Myometrial cell (primary cell): Measurements from ENCODE around the gene ABCG1. TPM values are rescaled to one million over a fixed set of nuclear protein-coding genes. Genes with fewer than 3 reads are reported as not detected.

Source experiments
- total RNA-seq: library from RNA; depleted of rRNA; stranded (reverse); fragments of >200 nt; gene quantifications from 2 replicates; pipeline ENCODE4 v1.2.3, GENCODE V29; 2015

The ABCG1 gene
- total RNA-seq, result not detected in 2 replicates

GRCh38 chr21:42218836-42219605 is at the start of gene ABCG1:
ABCG1 (plus strand) TSS chr21:42219140; CDS start chr21:42219263, 123 bp downstream.

GRCh38 chr21:42315296-42315891 is 96.5 kb downstream of the ABCG1 start, which contains the start of gene TFF3:
TFF3 (minus strand) TSS chr21:42315409; CDS start chr21:42315374, 35 bp downstream.

Other genes with a start within 250 kb of the ABCG1 start
- 5.3 and 11.8 TPM in 2 replicates for gene ZBTB21, start 208.8 kb upstream of the ABCG1 start, total RNA-seq
- gene UMODL1, start 147.8 kb upstream of the ABCG1 start, total RNA-seq, result not detected in 2 replicates
- not detected in 2 replicates for gene TFF3, start 96.3 kb downstream of the ABCG1 start, total RNA-seq
- not detected in 2 replicates for gene TFF2, start 131.9 kb downstream of the ABCG1 start, total RNA-seq
- not detected in 2 replicates for gene TFF1, start 147.4 kb downstream of the ABCG1 start, total RNA-seq
- not detected in 2 replicates for gene TMPRSS3, start 176.9 kb downstream of the ABCG1 start, total RNA-seq
- not detected in 2 replicates for gene UBASH3A, start 184.8 kb downstream of the ABCG1 start, total RNA-seq